T47D (cell line): ENCODE measurements around the gene MAML3.

ENCODE experiments used
- DNase-seq, 2 experiments: peaks; one replicate each; pipeline versions ENCODE4 v3.0.0 to v3.0.0-alpha.2; 2011 to 2012; ENCODE audit warnings: low read depth in 1 of 2, low spot score in 1 of 2
- JUND ChIP-seq: IDR thresholded peaks from 2 replicates; pipeline ENCODE4 v1.6.1; 2012; ENCODE audit warnings: low read depth
- in situ Hi-C: cut with HindIII; loops from 2 replicates; pipeline ENCODE4 v1.10.0; 2016; ENCODE audit warnings: low sequenced_read_pairs, low pct_unique_long_range_greater_than_20kb

The MAML3 gene

GRCh38 chr4:139845453-139846093 lies 308.4 kb downstream of the MAML3 start:
- DNase-seq = no peak
- in situ Hi-C loops = no loop called here
- TF ChIP-seq JUND = no peak

- TF ChIP-seq JUND = no peak
- in situ Hi-C loops = no loop called here
- no peak for DNase-seq
Measured at GRCh38 chr4:139844459-139845036, 309.4 kb downstream of the MAML3 start.

DNA sequence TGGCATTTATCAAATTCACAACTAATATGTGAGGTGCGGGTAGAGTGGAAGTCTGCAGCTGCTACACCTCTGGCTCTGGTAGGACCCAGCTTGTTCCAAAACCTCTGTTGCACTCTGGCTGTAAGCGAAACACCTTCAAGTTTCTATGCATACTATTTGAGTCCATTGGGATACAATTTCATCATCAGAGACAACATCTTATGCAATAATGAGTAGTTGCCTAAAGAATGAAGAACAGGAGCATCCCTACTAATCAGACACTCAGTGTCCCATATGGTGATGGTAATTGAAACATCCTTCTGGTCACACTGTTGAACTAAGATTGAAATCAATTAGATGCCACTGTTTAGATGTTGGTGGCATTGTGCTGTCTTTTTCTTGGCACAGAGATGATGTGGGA lies 309.9 kb downstream of the MAML3 start:
- DNase-seq = no peak
- in situ Hi-C loops = no loop called here

GRCh38 chr4:139843641-139844040 lies 310.3 kb downstream of the MAML3 start:
- in situ Hi-C loops = no loop called here
- DNase-seq = no peak
- no peak for TF ChIP-seq JUND

More for the DNA sequence above, 309.9 kb downstream of the MAML3 start:
- TF ChIP-seq JUND = no peak

DNA sequence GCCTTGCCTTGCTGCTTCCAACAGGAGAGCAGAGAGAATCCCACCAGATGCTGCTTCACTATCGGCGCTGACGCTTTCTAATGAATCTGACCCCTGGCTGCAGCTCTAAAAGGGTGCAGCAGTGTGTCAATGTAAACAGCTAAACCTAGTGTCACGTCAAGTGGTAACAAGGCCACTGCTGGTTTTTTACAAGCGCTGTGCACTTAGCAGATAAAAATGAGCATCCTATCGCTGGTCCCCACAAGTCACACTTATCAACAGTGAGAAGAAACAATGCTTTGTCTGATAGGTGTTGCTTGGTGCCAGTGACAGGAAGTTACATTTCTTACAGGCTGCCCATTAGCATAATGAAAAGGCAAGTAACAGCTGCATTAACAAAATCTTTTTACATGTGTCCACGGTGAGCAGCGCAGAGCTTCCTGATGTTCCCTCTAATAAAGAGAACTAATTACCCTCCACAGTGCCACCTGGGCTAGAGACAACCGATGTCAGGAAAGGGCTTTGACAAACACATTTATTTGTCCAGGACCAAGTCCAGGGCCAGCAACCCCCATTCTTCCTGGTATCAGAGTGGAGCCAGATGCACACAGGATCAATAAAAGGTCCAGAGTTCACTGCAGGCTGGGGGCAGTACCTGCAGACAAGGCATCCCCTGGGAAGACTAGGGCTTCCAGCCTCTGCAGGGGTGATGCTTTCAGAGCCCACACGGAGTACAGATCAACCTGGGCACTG lies 312.4 kb downstream of the MAML3 start:
- no peak for TF ChIP-seq JUND
- DNase-seq = no peak
- in situ Hi-C loops = no loop called here

DNA sequence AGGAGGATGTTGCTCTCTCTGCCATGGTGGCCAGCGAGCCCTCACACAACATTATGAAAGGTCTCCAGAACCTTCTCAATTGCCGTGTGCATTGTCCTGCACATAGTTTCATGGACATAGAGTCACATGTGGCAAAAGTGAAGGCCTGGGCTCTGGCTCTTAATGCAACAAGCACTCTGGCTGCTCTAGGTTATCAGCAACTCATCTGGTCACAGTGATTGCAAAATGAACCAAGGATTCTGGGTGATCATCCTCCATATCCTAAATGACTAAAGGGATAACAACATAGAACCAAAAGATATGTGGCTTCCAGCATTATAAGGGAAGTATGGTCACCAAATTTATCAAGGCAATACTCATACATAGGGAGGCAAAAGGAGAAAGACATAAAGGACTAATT lies 313.2 kb downstream of the MAML3 start:
- TF ChIP-seq JUND = no peak
- in situ Hi-C loops = no loop called here
- DNase-seq = no peak

GRCh38 chr4:139839403-139840031 lies 314.5 kb downstream of the MAML3 start:
- no peak for DNase-seq
- TF ChIP-seq JUND = no peak
- in situ Hi-C loops = no loop called here

- no peak for DNase-seq
- no peak for TF ChIP-seq JUND
- in situ Hi-C loops = no loop called here
Measured at GRCh38 chr4:139838811-139839210, 315.2 kb downstream of the MAML3 start.

DNA sequence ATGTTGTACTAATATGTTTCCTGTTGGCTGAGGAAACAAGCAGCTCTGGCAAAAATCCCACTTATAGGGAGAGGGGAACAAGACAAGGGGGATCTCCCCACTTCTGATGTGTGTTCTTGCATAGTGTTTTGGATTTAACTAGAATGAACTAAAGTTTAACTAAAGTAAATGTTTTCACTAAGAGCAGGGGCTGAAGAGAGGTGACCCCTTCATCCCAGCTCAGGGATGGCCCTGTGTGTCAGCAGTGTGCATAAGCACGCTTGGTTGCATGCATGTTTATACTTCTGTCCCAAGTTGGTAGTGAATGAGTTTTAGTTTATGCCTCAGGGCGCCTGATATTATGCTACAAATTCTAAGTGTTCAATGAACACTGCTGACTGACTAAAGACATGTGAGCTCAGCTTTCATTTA lies 319.0 kb downstream of the MAML3 start:
- in situ Hi-C loops = no loop called here
- DNase-seq = no peak
- no peak for TF ChIP-seq JUND

DNA sequence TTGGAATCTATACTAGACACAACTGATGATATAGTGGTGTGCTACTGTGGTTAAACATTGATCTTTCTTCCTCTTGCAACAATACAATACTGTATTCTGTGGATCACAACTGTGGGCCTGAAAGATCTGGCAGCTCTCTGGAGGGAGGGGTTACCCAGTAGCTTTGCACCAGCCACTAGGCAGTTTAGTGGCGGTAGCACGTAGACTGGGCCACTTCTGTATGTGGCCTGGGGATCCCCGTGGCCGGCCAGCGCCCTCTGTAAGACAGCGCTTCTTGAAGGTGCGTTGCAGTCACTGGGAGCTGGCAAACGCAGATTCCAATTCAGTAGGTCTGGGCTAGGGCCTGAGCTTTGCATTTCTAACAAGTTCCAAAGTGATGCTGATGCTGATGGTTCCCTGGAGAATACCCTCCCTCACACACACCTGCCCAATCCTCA lies 319.7 kb downstream of the MAML3 start:
- no peak for TF ChIP-seq JUND
- in situ Hi-C loops = no loop called here
- DNase-seq = no peak

- no peak for DNase-seq
- TF ChIP-seq JUND = no peak
- in situ Hi-C loops = no loop called here
Measured at GRCh38 chr4:139833151-139833910, 320.7 kb downstream of the MAML3 start.

GRCh38 chr4:139828966-139829664 lies 324.9 kb downstream of the MAML3 start:
- no peak for TF ChIP-seq JUND
- DNase-seq = no peak

More at GRCh38 chr4:139828966-139829664, 324.9 kb downstream of the MAML3 start:
- in situ Hi-C loops = no loop called here
